ENCODE data around the gene CD3E.

DNA sequence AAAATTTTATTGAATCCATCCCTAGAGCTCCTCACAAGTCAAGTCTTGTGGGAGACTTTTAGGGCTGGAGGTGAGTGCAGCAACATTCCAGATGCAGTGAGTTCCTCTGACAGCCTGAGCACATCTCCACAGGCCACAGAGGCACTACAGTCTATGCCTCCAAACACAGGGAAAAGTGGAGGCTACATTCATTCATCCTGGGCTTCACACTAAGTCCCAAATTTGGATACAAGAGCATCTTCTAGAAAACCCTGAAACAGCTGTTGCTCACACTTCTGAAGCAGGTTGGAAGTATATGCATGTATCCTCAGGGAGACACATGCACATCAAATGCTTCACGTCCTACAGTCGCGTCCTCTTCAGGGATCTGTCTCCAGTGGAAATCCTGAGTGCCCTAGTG, 36.7 kb downstream of the CD3E start:
- TF ChIP-seq, protein P1, sequence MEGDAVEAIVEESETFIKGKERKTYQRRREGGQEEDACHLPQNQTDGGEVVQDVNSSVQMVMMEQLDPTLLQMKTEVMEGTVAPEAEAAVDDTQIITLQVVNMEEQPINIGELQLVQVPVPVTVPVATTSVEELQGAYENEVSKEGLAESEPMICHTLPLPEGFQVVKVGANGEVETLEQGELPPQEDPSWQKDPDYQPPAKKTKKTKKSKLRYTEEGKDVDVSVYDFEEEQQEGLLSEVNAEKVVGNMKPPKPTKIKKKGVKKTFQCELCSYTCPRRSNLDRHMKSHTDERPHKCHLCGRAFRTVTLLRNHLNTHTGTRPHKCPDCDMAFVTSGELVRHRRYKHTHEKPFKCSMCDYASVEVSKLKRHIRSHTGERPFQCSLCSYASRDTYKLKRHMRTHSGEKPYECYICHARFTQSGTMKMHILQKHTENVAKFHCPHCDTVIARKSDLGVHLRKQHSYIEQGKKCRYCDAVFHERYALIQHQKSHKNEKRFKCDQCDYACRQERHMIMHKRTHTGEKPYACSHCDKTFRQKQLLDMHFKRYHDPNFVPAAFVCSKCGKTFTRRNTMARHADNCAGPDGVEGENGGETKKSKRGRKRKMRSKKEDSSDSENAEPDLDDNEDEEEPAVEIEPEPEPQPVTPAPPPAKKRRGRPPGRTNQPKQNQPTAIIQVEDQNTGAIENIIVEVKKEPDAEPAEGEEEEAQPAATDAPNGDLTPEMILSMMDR (IDR thresholded peaks at IDR 0.05), result no peak
- TF ChIP-seq, protein P2, sequence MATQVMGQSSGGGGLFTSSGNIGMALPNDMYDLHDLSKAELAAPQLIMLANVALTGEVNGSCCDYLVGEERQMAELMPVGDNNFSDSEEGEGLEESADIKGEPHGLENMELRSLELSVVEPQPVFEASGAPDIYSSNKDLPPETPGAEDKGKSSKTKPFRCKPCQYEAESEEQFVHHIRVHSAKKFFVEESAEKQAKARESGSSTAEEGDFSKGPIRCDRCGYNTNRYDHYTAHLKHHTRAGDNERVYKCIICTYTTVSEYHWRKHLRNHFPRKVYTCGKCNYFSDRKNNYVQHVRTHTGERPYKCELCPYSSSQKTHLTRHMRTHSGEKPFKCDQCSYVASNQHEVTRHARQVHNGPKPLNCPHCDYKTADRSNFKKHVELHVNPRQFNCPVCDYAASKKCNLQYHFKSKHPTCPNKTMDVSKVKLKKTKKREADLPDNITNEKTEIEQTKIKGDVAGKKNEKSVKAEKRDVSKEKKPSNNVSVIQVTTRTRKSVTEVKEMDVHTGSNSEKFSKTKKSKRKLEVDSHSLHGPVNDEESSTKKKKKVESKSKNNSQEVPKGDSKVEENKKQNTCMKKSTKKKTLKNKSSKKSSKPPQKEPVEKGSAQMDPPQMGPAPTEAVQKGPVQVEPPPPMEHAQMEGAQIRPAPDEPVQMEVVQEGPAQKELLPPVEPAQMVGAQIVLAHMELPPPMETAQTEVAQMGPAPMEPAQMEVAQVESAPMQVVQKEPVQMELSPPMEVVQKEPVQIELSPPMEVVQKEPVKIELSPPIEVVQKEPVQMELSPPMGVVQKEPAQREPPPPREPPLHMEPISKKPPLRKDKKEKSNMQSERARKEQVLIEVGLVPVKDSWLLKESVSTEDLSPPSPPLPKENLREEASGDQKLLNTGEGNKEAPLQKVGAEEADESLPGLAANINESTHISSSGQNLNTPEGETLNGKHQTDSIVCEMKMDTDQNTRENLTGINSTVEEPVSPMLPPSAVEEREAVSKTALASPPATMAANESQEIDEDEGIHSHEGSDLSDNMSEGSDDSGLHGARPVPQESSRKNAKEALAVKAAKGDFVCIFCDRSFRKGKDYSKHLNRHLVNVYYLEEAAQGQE (IDR thresholded peaks at IDR 0.05; ENCODE audit: insufficient read depth in 1 of 2, low read depth in 2 of 2, low read length in 1 of 2), result no peak

Data from Panc1 (cell line).